Ammon's horn (tissue), 1 donor: Measurements from ENCODE around the gene SCYGR2.
"Not testable (repeated sequence)": the region's sequence is repeated elsewhere in the genome, so short reads cannot be mapped to it uniquely, and the experiment has no call there.

ENCODE experiments used
- DNase-seq: peaks from one replicate; pipeline ENCODE4 v3.0.0-alpha.2; 2016; ENCODE audit warnings: low spot score

Gene SCYGR2, protein sequence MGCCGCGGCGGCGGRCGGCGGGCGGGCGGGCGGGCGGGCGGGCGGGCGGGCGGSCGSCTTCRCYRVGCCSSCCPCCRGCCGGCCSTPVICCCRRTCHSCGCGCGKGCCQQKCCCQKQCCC

DNA sequence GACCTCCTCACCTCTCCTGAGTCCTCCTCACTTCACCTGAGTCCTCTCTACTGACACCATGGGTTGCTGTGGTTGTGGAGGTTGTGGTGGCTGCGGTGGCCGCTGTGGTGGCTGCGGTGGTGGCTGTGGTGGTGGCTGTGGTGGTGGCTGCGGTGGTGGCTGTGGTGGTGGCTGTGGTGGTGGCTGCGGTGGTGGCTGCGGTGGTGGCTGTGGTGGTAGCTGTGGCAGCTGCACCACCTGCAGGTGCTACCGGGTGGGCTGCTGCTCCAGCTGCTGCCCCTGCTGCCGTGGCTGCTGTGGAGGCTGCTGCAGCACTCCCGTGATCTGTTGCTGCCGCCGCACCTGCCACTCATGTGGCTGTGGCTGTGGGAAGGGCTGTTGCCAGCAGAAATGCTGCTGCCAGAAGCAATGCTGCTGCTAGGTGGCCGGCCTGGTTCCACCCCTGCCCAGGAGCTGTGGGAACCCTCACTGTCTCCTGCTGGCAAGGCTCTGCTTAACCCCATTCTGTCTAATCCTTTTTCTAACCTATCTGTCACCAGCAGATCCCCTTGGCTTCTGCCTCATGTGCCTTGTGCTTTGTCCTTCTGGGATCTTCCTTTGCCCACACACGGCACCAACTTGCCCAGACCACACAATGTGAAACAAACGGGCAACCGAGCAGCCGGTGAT lies at the start of gene SCYGR2:
Gene SCYGR2, plus strand, starts transcription at position 59 of the 669 bp plus-strand sequence. Its CDS starts 0 bp downstream, at position 59.
- DNase-seq = not testable (repeated sequence)

- DNase-seq = peak; percentile 38
These were observed 46.9 kb upstream of the SCYGR2 start for GRCh38 chr2:227551836-227552235.

GRCh38 chr2:227562581-227562980 lies 36.1 kb upstream of the SCYGR2 start:
- no peak for DNase-seq

- no peak for DNase-seq
These were observed 33.6 kb upstream of the SCYGR2 start for GRCh38 chr2:227565080-227565479.

DNA sequence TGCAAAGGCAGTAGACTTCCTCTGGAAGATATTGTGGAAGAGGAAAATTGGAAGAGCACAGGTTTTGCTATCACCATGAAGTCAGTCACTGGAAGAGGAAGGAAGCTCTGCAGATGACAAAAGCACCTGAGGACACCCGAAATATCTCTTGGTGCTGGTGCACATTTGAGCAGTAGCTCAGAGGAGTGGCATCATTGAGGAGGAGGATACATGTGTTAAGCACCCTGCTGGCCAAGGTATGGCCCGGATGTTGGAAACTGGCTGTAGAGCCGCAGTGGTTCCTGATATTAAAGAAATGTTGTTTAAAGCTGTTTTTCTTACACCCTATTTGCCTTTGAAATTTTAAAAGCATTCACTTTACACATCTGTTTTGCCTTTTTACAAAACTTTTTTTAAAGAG lies 32.7 kb upstream of the SCYGR2 start:
- DNase-seq = no peak

- no peak for DNase-seq
These were observed 29.9 kb upstream of the SCYGR2 start for GRCh38 chr2:227568852-227569169.

DNA sequence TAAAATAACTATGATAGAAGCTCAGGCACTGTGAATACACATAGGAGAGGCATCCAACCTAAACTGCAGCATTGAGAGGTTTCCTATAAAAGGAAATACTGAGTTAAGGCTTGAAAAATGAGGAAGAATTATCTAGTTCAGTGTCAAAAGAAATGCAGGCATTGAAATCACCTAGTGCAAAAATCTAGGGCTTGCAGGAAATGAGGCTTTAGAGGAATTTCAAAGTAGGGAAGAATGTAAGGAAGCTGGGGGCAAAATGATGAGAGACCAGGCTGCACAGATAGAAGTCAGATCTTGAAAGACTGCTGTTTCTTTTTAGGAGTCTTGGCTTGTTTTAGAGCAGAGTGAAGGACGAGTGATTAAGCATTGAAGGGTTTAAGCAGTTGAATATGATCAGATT lies 28.1 kb upstream of the SCYGR2 start:
- no peak for DNase-seq

- DNase-seq = no peak
These were observed 22.6 kb upstream of the SCYGR2 start for GRCh38 chr2:227576110-227576509.

- no peak for DNase-seq
These were observed 21.9 kb upstream of the SCYGR2 start for GRCh38 chr2:227576812-227577211.

DNA sequence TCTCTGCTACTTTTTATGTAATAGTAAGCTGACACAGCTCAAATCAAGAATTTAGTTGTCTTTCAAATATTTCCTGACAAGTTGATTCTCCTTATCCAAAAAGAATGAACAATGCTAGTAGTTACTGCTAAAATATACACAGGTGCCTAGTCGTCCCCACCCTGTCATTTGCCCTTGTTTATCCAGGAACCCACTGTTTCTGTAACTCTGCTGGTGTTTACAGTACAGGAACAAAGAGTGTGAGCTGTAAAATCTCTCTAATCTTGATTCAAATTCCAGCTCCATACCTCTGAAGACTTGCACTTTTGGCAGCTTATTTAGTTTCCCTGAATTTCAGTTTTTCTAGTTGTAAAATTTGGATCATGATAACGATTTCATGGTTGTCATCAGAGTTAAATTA lies 21.1 kb upstream of the SCYGR2 start:
- no peak for DNase-seq

GRCh38 chr2:227578642-227579041 lies 20.1 kb upstream of the SCYGR2 start:
- DNase-seq = no peak

DNA sequence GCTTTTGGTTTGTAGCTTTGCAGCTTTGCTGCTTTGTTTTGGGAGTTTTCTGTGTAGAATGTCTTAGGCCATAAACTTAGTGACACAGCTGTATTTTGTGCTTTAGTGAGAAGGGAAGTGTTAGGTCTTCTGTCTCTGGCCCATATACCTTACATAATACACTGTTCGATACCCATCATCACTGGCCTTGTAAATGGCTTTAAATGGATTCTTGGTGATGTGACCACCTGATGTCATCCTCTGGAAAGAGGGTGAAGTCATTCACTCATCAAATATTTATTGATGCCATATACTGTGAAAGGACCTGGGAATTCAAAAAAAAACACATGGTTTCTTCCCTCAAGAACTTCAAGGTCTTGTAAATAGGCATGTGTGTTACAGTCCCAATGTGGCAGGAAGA lies 18.9 kb upstream of the SCYGR2 start:
- no peak for DNase-seq

DNA sequence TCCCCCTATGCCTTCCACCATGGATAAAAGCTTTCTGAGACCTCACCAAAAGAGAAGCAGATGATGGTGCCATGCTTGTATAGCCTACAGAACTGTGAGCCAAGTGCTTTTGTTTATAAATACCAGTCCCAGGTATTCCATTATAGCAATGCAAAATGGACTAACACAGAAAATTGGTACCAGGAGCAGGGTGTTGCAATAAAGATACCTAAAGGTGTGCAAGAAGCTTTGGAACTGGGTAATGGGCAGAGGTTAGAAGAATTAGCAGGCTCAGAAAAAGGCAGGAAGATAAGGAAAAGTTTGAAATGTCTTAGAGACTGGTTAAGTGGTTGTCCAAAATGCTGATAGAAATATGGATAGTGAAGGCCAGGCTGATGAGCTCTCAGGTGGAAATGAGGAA lies 16.3 kb upstream of the SCYGR2 start:
- DNase-seq = no peak

DNA sequence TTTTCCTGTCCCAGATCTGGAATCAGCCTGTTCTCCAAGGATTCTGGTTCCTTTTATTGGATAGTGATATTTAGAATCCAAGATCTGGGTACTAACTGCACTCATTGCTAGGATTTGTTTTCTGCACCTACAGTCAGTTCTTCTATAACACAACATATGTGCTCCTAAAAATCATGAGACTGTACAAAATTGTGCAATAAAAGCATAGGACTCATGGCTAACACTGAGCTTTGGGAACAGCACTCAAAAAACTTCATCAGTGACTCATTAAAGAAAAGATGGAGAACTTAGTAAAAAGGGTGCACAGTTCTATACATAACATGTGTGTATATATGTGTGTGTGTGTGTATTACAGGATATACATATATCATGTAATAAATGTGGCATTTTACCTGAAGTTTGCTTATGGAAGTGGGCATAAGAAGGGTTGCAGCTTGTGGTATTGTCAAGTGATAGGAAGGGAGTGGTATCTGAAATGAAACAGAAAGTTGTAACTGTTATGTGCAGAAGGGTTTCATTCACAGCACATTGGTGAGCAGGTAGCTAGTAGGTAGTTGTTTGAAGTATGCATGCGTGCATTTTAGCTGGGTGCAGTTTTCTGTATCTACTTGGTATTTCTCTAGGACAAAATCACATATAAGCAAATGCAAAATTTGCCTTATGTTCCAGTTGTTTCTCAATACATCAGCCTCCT lies 5.9 kb upstream of the SCYGR2 start:
- DNase-seq = no peak

GRCh38 chr2:227595797-227596196 lies 2.9 kb upstream of the SCYGR2 start:
- no peak for DNase-seq

- no peak for DNase-seq
These were observed 1.7 kb upstream of the SCYGR2 start for GRCh38 chr2:227597036-227597435.

DNA sequence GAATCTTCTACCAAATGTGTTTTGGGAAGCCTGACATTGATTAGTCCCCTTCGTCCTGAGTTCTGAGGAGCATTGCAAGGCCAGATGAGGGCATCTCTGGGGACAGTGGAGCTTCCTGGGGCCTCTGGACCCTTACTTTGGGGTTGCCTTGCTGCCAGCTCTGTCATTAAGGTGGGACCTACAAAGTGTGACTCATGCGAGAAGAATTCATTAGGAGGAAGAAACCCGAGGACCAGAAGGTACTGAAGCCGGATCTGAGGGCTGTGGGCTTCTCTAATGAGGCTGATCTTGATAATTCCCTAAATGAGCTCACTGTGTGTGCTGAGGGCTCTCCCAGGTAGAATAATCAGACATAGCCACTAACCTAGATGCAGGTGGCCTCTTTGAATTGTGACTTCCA lies 695 bp upstream of the SCYGR2 start:
- no peak for DNase-seq

DNA sequence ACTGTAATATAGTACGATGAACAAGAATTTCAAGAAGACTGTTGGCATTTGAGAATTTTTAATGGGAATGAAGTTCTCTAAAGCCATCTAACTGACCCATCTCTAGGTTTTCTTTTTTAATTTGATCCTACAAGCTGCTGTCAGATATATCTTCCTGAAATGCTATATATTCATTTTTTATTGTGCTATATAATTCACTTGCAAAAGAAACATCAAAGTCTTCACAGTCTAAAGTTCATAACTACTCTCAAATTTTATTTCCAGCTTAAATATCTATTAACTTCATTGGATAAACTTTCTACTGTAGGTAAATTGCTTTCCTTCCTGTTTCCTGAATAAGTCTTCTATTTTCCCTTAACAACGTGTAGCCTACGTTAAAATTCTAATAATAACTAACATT lies 3.7 kb downstream of the SCYGR2 start:
- no peak for DNase-seq

GRCh38 chr2:227606476-227606875 lies 7.8 kb downstream of the SCYGR2 start:
- no peak for DNase-seq

DNA sequence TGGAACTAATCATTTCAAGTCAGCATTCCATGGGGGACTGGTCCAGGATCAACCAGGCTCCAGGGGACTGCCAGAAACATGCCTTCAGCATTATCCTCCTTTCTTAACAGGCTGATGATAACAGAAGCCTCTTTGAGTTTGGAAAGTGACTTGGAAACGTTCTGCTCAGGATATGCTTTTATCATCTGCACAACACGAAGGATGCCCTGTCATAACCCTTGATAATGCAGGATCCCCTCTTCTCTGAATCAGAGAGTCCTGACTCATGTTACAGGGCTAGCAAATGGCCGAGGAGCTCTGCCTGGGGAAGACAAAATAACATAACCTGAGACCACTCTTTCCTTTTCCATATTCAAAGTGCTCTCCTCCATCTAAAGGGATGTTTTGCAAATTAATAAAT lies 9.2 kb downstream of the SCYGR2 start:
- no peak for DNase-seq

- DNase-seq = peak; percentile 51
These were observed 10.1 kb downstream of the SCYGR2 start for GRCh38 chr2:227608561-227609338.

- DNase-seq = no peak
These were observed 11.4 kb downstream of the SCYGR2 start for GRCh38 chr2:227610123-227610522.
